PC-3 (cell line): ENCODE data around the gene IFT122. TPM values are rescaled to one million over a fixed set of nuclear protein-coding genes. Genes with fewer than 3 reads are reported as not detected.

Source experiments
- ATAC-seq: fragments of 200-7000 bp; cut with Tn5 transposase; 2 replicates; pipeline ENCODE4 v1.9.1; 2020; ENCODE audit warnings: mild to moderate bottlenecking, moderate library complexity
- BruUV-seq: library from RNA; stranded (reverse); fragments of 400-500 nt; replicated peaks from 2 replicates; lab custom pipeline; 2021; lab: Mats Ljungman, UMichigan
- CTCF ChIA-PET: fragments of 300-600 bp; sonication (Branson Sonifier 250); formaldehyde crosslinking; loops from one replicate; lab custom pipeline; 2022; ENCODE audit warnings: antibody characterized with exemption; lab: Charles Lee
- POLR2A ChIA-PET: fragments of 300-600 bp; sonication (Branson Sonifier 250); formaldehyde crosslinking; loops from one replicate; lab custom pipeline; 2022; ENCODE audit warnings: antibody characterized with exemption; ENCODE audit not compliant: unreplicated experiment; lab: Charles Lee
- DNase-seq: peaks from one replicate; pipeline ENCODE4 v3.0.0-alpha.2; 2015
- H2AFZ ChIP-seq: fragments of 300-600 bp; sonication (generic); 2 replicates; pipeline ENCODE4 v1.6.0; 2016; ENCODE audit warnings: antibody characterized with exemption, low read length
- H3F3A ChIP-seq: fragments of 300-600 bp; sonication (generic); one replicate; pipeline ENCODE4 v1.6.0; 2017; ENCODE audit warnings: antibody characterized with exemption, low read length, control low read depth, mild to moderate bottlenecking; ENCODE audit not compliant: unreplicated experiment
- H3K27ac ChIP-seq: fragments of 300-600 bp; sonication (generic); 2 replicates; pipeline ENCODE4 v1.5.1; 2016; ENCODE audit warnings: mild to moderate bottlenecking, low read length
- H3K27me3 ChIP-seq: fragments of 300-600 bp; sonication (generic); 2 replicates; pipeline ENCODE4 v1.6.1; 2016; ENCODE audit warnings: low read length, mixed read lengths
- H3K36me3 ChIP-seq: fragments of 300-600 bp; sonication (generic); 2 replicates; pipeline ENCODE4 v1.6.1; 2016; ENCODE audit warnings: low read depth, mixed run types, low read length, mixed read lengths
- H3K4me1 ChIP-seq: fragments of 300-600 bp; sonication (generic); 2 replicates; pipeline ENCODE4 v1.5.1; 2016; ENCODE audit warnings: low read length; ENCODE audit not compliant: insufficient read depth
- H3K4me2 ChIP-seq: fragments of 300-600 bp; sonication (generic); 2 replicates; pipeline ENCODE4 v1.6.0; 2016; ENCODE audit warnings: low read length
- H3K4me3 ChIP-seq: fragments of 300-600 bp; sonication (generic); 2 replicates; pipeline ENCODE4 v1.5.1; 2016; ENCODE audit warnings: mild to moderate bottlenecking, low read length, mixed read lengths
- H3K79me2 ChIP-seq: fragments of 300-600 bp; sonication (generic); 2 replicates; pipeline ENCODE4 v1.6.1; 2017; ENCODE audit warnings: low read length, mixed read lengths
- H3K9ac ChIP-seq: fragments of 300-600 bp; sonication (generic); 2 replicates; pipeline ENCODE4 v1.6.0; 2016; ENCODE audit warnings: mild to moderate bottlenecking, low read length
- H3K9me2 ChIP-seq: fragments of 300-600 bp; sonication (generic); replicated peaks from 2 replicates; pipeline ENCODE4 v1.6.1; 2016; ENCODE audit warnings: mixed run types, low read length, mixed read lengths
- H3K9me3 ChIP-seq: fragments of 300-600 bp; sonication (generic); 2 replicates; pipeline ENCODE4 v1.6.1; 2016; ENCODE audit warnings: low read length, mixed read lengths
- H4K20me1 ChIP-seq: fragments of 300-600 bp; sonication (generic); 2 replicates; pipeline ENCODE4 v1.6.1; 2016; ENCODE audit warnings: low read length, mixed read lengths
- EZH2 ChIP-seq: fragments of 300-600 bp; sonication (generic); IDR thresholded peaks from one replicate; pipeline ENCODE4 v1.6.1; 2017; ENCODE audit warnings: antibody characterized with exemption, mild to moderate bottlenecking, low read length; ENCODE audit not compliant: unreplicated experiment
- EZH2phosphoT487 ChIP-seq: fragments of 300-600 bp; sonication (generic); IDR thresholded peaks from 2 replicates; pipeline ENCODE4 v1.6.1; 2018; ENCODE audit warnings: mild to moderate bottlenecking, antibody characterized with exemption, low read length, borderline replicate concordance
- intact Hi-C: fragments of 100-400 bp; cut with micrococcal nuclease; formaldehyde crosslinking; loops from 2 replicates; pipeline ENCODE4 v1.9.0; 2023
- total RNA-seq: library from RNA; depleted of rRNA; stranded (reverse); fragments of >200 nt; gene quantifications from 2 replicates; pipeline ENCODE4 v1.2.3, GENCODE V29; 2014
- TF ChIP-seq, protein P1 (sequence below): fragments of 300-600 bp; sonication (generic); conservative IDR thresholded peaks from 2 replicates; pipeline ENCODE4 v1.5.1; 2017; ENCODE audit warnings: antibody characterized with exemption, low read depth, mild to moderate bottlenecking, low read length

IFT122 gene
- total RNA-seq, 1 experiment from 2014 or later: 10.2 TPM

DNA sequence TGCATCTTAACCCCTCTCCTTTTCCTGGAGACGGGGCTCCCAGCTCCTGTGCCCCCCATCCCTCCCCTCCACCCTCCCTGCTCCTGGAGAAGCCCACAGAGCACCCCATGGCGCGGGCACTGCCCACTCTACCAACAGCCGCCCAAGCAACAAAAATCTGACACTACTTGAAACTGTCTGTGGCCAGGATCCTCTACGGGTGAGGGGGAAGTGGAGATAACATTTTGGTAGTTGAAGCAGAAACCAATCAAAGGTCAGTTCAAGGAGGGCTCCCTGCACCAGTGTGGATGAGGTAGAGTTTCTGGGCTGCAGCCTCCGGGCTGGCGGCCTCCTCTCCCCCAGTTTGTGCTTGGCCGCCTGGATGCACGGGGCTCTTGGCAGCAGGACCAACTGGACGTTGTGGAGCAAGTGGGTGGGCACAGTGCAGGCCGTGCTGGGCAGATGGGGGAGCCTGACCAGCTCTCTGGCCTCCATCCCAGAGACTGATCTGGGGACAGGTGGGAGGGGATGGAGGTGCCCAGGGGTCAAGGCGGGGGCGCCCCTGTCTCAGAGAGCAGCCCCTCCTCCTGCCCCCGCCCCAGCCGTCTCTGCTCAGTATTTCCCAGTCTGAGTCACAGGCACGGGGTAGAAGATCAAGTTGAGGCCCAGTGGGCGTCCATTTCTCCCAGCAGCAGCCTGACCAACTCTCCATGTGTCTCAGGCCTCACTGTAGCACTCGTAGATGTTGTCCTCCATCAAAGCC, 115.8 kb downstream of the IFT122 start:
- Histone ChIP-seq H3K36me3 (no peaks in the 10 kb centered on the region), H3K4me3 (no peak overlapping the region), H3K79me2 (no peaks in the 10 kb centered on the region), H2AFZ (no peak overlapping the region), H3K9me2 (no peaks in the 10 kb centered on the region), H3F3A (no peaks in the 10 kb centered on the region), H3K4me1 (no peaks in the 10 kb centered on the region), H3K9ac (no peak overlapping the region), H3K4me2 (no peak overlapping the region), H4K20me1 (no peaks in the 10 kb centered on the region), H3K27ac (no peak overlapping the region), H3K9me3 (no peaks in the 10 kb centered on the region), H3K27me3 (no peaks in the 10 kb centered on the region)
- ChIA-PET CTCF (no interaction called here), POLR2A (no interaction called here)
- intact Hi-C loops: no loop called here
- TF ChIP-seq, protein P1, sequence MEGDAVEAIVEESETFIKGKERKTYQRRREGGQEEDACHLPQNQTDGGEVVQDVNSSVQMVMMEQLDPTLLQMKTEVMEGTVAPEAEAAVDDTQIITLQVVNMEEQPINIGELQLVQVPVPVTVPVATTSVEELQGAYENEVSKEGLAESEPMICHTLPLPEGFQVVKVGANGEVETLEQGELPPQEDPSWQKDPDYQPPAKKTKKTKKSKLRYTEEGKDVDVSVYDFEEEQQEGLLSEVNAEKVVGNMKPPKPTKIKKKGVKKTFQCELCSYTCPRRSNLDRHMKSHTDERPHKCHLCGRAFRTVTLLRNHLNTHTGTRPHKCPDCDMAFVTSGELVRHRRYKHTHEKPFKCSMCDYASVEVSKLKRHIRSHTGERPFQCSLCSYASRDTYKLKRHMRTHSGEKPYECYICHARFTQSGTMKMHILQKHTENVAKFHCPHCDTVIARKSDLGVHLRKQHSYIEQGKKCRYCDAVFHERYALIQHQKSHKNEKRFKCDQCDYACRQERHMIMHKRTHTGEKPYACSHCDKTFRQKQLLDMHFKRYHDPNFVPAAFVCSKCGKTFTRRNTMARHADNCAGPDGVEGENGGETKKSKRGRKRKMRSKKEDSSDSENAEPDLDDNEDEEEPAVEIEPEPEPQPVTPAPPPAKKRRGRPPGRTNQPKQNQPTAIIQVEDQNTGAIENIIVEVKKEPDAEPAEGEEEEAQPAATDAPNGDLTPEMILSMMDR: no peak
- TF ChIP-seq EZH2: no peak
- TF ChIP-seq EZH2phosphoT487: no peak
- DNase-seq (no peak), ATAC-seq (no peak)
- BruUV-seq: no TSS peak

DNA sequence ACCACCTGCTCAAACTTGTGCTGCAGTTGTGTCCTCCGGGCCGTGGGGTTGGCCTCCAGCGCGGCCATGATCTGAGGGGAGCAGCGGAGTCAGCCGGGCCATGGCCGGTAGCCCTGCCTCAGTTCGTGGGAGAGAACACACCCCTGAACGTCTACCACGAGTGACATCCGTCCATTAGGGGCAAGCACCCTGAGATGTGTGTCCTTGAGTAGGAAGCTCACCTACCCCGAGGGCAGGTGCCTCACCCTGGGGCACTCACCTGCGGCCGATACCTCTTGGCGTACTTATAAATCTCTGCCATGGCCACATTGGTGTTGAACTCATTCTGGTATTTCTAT, 116.3 kb downstream of the IFT122 start:
- Histone ChIP-seq H3K4me2 (no peak overlapping the region), H2AFZ (no peak overlapping the region)
- CTCF ChIA-PET: no interaction called here

More for the DNA sequence above, 116.3 kb downstream of the IFT122 start:
- TF ChIP-seq EZH2phosphoT487 (no peak), EZH2 (no peak)
- TF ChIP-seq, protein P1: no peak
- Histone ChIP-seq H3K36me3 (no peaks in the 10 kb centered on the region), H3K4me1 (no peaks in the 10 kb centered on the region), H3K27ac (no peak overlapping the region), H3K4me3 (no peak overlapping the region), H3K9me3 (no peaks in the 10 kb centered on the region), H3K79me2 (no peaks in the 10 kb centered on the region), H3K9ac (no peak overlapping the region), H3F3A (no peaks in the 10 kb centered on the region), H3K27me3 (no peaks in the 10 kb centered on the region), H4K20me1 (no peaks in the 10 kb centered on the region), H3K9me2 (no peaks in the 10 kb centered on the region)
- POLR2A ChIA-PET: no interaction called here
- intact Hi-C loops: no loop called here
- ATAC-seq: no peak
- DNase-seq: no peak
- no TSS peak for BruUV-seq
